GM18505 (cell line): ENCODE data around the gene HOXC13.

Experiments used
- ATAC-seq: cut with Tn5 transposase; IDR thresholded peaks from one replicate; pipeline ENCODE4 v1.9.1; 2021; ENCODE audit not compliant: unreplicated experiment
- POLR2A ChIP-seq: IDR thresholded peaks from 4 replicates; pipeline ENCODE4 v1.6.1; 2011; ENCODE audit warnings: borderline replicate concordance; ENCODE audit not compliant: insufficient read depth, insufficient read length; ENCODE audit errors: extremely low read depth

Gene HOXC13

DNA sequence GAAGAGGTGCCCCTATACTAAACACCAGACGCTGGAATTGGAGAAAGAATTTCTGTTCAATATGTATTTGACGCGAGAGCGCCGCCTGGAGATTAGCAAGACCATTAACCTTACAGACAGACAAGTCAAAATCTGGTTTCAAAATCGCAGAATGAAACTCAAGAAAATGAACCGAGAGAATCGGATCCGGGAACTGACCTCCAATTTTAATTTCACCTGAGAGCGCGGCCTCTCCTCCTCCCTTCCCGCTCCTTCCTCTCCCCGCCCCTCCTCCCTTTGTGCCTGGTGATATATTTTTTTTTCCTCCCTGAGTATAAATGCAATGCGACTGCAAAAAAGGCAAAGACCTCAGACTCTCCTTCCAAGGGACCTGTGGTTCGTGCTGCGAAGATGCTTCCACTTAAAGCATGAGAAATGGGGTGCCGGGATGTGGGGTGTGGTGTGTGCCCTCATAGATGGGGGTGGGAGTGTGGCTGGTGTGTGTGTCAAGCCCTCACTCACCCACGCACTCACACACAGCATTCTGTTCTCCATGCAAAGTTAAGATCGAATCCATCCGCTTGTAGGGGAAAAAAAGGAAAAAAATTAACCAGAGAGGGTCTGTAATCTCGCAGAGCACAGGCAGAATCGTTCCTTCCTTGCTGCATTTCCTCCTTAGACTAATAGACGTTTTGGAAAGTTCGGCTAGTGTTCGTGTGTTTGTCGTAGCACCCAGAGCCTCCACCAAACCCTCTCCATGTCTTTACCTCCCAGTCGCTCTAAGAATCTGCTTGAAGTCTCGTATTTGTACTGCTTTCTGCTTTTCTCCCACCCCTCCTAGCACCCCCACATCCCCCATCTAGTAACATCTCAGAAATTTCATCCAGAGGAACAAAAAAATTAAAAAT, 50.8 kb downstream of the HOXC13 start:
- ATAC-seq, result no peak
- TF ChIP-seq POLR2A, result no peak

DNA sequence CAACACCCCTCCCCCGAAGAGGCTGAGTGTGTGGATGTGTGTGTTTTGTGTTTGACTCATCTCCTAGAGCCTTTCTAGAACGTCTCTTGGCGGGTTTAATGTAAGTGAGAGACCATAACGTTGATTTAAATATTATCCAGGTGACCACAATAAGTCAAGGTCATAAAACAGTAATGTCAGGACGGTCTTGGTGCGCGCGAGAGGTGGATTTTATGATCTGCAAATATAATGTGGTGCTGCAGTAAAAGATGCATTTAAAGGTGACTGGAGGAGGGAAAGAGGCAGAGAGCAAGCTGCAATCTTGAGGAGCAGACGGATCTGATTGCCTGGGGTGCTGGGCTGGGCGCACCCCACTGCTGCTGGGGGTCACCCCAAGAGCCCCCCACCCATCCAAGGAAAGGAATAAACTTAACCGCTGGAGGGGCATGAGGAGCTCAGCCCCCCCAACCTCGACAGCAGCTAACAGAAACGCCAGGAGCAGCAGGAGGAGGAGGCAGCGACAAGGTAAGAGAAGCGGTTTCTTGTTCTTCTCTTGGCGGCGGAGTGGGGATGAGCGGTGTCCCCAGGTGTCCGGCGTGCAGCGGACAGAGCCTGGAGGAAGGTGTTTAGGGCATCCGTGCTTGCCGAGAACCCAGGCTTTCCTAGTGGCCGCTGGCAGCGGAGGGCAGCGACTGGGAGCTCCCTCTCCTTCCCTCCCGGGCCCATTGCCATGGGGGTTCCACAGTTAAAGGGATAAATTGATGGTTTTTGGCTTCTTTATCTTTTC, 51.9 kb downstream of the HOXC13 start:
- no peak for TF ChIP-seq POLR2A

DNA sequence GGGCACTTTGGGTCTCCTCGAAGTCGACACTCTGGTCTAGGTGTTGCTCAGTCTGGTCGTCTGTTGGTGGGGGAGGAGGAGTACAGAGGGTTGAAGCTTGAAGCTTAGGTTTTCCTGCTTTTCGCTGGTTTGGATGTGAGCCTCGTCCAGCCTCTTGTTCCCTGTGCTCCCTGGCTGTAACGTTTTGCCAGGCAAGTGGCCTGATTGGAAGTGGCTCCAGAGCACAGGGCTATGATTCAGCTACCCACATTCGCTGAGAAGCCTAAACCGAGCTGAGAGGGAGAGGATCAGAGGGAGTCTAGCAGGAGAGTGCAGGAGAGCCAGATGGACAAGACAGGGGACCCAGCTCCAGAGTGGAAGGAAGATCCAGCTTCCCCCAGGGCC, 52.4 kb downstream of the HOXC13 start:
- ATAC-seq, result no peak
- TF ChIP-seq POLR2A, result no peak

More for the DNA sequence above, 51.9 kb downstream of the HOXC13 start:
- ATAC-seq, result no peak

DNA sequence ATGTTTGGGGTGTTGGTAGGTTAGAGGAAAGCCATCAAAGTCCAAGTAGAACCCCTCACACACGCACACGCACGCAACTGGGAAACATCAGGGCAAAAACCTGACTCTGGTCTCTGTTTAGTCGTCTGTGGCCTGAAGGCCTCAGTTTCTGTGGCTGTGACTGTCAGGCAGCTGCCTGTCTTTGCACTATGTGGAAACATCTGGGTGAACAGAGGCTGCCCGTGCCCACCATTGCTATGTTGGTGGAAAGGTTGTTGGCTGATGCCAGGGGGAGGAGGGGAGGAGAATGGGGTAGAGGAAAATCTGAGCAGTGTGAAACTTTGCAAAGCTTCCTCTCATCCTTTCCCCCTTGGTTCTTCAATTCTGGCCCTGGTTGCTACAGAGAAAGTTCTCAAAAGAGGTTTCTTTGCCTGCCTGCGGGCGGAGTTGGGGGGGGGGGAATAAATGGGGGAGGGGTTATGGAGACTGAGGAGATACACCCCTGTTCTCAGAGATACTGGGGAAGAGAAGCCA, 53.8 kb downstream of the HOXC13 start:
- no peak for TF ChIP-seq POLR2A

DNA sequence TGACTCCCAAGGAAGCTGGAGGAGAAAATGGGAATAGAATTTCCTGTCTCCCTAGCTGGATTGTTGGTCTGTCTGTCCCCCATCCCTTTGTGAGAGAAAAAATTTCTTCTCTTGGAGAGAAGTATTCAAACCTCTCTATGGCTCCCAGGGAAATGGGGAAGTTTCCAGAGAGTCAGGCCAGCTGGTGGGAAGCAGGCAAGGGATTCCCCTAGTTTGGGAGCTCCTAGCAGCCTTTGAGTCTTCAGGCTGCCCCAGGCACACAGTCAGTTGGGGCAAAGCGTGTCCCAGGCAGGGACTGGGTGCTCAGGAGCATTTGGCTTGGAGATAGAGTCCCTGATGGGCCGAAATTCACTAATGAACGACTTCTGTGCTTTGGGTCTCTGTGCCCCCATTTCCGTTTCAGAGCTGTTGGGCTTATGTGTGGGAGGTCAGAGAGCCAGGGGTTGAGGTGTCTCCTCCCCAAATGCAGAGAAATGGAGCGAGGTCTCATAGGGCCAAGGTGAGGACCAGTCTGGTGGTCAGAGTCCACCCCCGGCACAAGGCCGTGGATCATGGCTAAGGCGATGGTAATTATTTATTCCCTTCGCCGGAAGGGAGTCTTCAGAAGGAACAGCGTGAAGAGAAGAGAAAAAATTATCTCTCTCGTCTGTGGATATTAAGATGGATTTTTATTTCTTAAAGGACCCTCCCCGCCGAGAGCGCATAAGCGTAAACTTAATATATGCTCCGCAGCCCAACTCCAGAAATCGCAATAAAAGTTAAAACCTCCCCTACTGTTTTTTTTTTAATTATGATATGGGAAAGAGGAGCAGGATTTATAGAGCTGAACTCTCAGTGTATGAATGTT, 54.8 kb downstream of the HOXC13 start:
- no peak for ATAC-seq
- no peak for TF ChIP-seq POLR2A

More for the DNA sequence above, 53.8 kb downstream of the HOXC13 start:
- no peak for ATAC-seq

DNA sequence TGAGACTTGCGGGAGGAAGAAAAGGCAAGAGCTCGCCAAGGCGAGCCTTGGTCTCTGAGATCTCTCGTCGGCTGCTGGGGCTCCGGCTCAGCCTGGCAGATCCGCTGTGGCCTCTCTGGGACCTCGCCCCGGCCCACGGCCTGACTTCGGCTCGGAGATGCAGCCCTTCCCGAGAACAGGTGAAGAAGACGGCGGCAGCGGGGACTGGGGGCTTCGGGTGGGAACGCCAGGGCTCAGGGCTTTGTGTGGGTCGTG, 55.3 kb downstream of the HOXC13 start:
- TF ChIP-seq POLR2A, result no peak
- ATAC-seq, result no peak

DNA sequence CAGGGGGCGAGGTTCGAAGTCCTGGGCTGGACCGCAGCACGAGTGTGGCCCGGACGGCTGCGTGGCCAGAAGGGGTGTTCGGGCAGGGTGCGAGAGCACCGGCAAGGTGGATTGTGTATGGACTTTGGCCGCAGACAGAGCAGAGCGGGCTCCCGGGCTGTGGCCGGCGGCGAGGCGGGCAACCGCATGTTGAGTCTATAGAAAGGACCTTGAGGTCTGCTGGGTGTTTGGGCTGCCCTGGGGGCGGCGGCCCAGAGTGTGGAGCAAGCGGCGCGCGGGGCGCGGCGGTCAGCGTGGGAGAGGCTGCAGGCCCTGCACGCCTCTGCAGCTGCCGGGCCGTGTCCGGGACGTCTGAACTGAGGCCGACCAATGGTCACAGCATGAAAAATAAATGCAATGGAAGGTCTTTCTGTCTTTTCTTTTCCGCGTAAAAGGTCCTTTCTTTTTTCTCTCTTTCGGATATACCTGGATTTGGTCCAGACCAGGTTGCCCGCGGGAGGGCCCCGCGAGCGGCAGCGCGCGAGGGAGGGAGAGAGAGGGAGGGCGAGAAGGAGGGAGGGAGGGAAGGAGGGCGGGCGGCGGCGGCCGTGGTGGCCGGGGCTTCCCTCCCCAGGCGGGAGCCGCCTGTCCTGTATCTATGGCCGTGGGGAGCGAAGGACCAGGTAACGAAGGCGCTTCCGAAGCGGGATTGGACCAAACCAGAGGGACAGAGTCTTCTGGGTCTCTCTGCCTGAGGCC, 55.8 kb downstream of the HOXC13 start:
- no peak for ATAC-seq
- TF ChIP-seq POLR2A, result no peak

DNA sequence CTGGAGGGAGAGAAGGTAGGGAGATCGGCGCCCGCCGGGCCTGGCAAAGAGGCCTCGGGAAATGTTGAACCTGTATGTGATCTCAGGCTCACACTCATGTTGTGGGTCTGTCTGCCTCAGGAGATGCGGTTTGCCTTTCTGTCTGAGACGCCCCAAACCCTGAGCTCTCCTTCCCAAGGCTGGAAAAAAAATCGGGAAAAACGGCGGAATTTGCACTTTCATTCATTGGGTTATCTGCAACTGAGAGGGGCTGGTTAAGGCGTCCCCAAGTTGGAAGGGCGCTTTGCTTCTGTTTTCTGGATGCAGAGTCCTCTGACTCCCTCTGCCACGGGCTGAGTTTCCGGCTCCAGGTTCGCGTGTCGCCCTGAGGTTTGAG, 56.4 kb downstream of the HOXC13 start:
- ATAC-seq, result no peak
- no peak for TF ChIP-seq POLR2A

DNA sequence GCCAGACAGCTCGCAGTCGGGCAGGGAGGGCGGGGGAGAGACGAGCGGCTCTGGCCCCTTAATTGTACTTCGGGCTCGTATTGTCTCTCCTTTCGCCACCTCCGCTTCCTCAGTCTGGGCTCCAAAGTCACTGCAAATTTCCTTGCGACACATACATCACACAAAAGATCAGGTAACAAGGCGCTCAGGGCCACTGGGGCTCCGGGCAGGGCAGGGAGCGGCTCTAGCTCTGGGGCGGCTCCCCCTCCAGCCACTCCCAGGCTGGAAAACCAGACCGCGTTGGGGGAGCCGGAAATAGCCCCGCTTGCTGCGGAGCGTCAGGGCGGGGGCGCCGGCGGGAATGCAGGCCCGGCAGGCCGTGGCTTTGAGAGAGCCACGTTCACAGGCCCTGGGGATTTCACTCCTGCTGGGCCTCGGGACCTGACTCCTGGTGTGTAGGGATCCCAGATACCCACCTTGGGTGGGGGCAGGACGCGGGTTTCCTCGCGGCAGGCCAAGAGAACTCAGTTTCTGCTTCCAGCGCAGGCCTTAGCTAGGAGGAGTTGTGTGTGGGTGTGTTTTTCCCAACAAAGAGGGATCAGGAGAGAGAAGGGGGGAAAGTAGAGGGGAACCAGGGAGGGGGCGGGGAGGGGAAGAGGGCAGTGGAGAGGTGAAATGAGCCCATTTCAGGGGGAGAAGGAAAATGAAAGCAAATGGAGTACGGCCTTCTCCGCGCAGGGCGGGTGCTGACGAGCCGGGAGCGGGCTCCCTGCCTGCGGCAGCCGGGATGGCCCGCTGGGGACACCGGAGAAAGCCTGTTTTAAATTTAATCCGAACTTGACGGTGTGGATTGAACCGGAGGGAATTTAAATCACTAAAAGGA, 57.0 kb downstream of the HOXC13 start:
- ATAC-seq, result no peak
- no peak for TF ChIP-seq POLR2A
